Measurements from ENCODE around the gene USP38.
"Not testable (repeated sequence)": the region's sequence is repeated elsewhere in the genome, so short reads cannot be mapped to it uniquely, and the experiment has no call there.

Gene USP38

GRCh38 chr4:143251348-143251747 is 66.6 kb downstream of the USP38 start:
- TF ChIP-seq Cebpa-rat (IDR thresholded peaks at IDR 0.05) = no peak
- Histone ChIP-seq H3K4me1 (no peaks in the 10 kb centered on the region), H3K27ac (no peak overlapping the region), H3K9me3 (replicated peaks in 1 of 11) (no peaks in the 10 kb centered on the region), H4K20me1 (no peaks in the 10 kb centered on the region), H3K9ac (no peak overlapping the region), H3K36me3 (no peaks in the 10 kb centered on the region), H3K27me3 (no peaks in the 10 kb centered on the region), H3K4me2 (no peak overlapping the region), H3K4me3 (no peak overlapping the region)

- no peak for TF ChIP-seq Cebpa-rat (IDR thresholded peaks at IDR 0.05)
- Histone ChIP-seq H3K27ac (no peak overlapping the region), H3K9ac (no peak overlapping the region), H3K4me1 (no peaks in the 10 kb centered on the region), H3K9me3 (replicated peaks in 1 of 11) (no peaks in the 10 kb centered on the region), H4K20me1 (no peaks in the 10 kb centered on the region), H3K4me2 (no peak overlapping the region), H3K27me3 (no peaks in the 10 kb centered on the region), H3K36me3 (no peaks in the 10 kb centered on the region), H3K4me3 (no peak overlapping the region)
Measured at GRCh38 chr4:143251779-143252178, 67.1 kb downstream of the USP38 start.

DNA sequence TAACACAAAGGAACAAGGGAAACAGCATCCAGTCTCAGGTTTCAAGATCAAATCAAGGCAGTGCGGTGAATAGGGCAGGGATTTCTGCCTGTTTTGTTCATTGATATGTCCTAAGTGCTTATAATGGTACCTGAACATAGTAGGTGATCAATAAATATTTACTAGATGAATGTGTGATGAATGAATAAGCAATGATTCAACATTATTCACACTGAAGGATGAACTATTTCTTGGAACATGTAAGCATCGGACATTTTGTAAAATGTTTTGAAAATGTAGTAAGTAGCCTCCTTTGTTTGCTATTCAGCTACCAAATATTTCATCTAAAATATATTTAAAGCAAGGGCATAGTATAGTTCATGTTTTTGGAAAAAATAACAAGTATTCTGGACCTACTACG is 67.8 kb downstream of the USP38 start:
- Histone ChIP-seq H3K36me3 (no peaks in the 10 kb centered on the region), H3K9me3 (replicated peaks in 1 of 11) (no peaks in the 10 kb centered on the region), H3K27me3 (no peaks in the 10 kb centered on the region), H4K20me1 (no peaks in the 10 kb centered on the region), H3K4me3 (no peak overlapping the region), H3K4me2 (no peak overlapping the region), H3K4me1 (no peaks in the 10 kb centered on the region), H3K27ac (no peak overlapping the region), H3K9ac (no peak overlapping the region)
- no peak for TF ChIP-seq Cebpa-rat (IDR thresholded peaks at IDR 0.05)

GRCh38 chr4:143253166-143253565 is 68.4 kb downstream of the USP38 start:
- no peaks in the 10 kb centered on the region for H3K9me3 ChIP-seq (replicated peaks in 1 of 11)
- H4K20me1 ChIP-seq = no peaks in the 10 kb centered on the region
- H3K4me3 ChIP-seq = no peak overlapping the region
- no peak overlapping the region for H3K9ac ChIP-seq
- no peaks in the 10 kb centered on the region for H3K4me1 ChIP-seq
- H3K4me2 ChIP-seq = no peak overlapping the region
- TF ChIP-seq Cebpa-rat (IDR thresholded peaks at IDR 0.05) = no peak
- H3K36me3 ChIP-seq = no peaks in the 10 kb centered on the region
- H3K27ac ChIP-seq = no peak overlapping the region
- H3K27me3 ChIP-seq = no peaks in the 10 kb centered on the region

DNA sequence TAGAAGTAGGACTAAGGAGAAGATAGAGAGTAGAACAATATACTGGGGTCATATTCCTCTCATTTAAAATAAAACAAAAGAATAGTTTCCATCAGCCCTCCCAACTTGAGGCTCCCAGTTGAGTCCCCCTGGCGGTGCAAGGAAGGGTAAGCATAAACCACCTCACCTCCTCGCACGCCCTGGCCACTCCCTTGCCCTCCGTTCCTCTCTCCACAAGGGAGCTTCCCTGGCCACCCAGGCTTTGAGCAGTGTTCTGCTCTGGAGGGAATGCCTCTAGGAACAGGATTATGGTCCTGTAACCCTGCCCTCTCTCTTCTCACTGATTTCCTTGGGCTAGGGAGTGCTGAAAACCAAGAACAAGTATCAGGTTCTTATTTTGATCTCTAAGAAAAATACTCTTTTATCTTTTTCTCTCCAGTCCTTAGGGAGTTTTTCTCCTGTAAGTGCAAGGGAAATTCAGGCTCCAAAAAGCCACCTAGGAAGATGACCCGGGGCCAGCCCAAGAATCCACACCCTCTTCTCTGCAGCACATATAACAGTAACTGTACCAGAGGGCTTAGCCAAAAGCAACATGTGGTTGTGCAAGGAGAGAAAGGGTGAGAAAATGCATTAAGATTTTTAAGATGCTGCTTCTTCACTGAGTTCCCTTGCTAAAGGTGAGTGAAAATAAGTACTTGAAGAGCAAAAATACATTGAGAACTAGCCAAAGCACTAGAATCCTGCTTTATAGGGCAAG is 69.9 kb downstream of the USP38 start:
- H3K4me1 ChIP-seq = no peaks in the 10 kb centered on the region
- H3K4me3 ChIP-seq = no peak overlapping the region
- no peaks in the 10 kb centered on the region for H3K27me3 ChIP-seq
- no peak overlapping the region for H3K27ac ChIP-seq
- no peaks in the 10 kb centered on the region for H3K9me3 ChIP-seq (replicated peaks in 1 of 11)
- no peaks in the 10 kb centered on the region for H4K20me1 ChIP-seq
- TF ChIP-seq Cebpa-rat (IDR thresholded peaks at IDR 0.05) = no peak
- H3K4me2 ChIP-seq = no peak overlapping the region
- H3K36me3 ChIP-seq = no peaks in the 10 kb centered on the region
- H3K9ac ChIP-seq = no peak overlapping the region

DNA sequence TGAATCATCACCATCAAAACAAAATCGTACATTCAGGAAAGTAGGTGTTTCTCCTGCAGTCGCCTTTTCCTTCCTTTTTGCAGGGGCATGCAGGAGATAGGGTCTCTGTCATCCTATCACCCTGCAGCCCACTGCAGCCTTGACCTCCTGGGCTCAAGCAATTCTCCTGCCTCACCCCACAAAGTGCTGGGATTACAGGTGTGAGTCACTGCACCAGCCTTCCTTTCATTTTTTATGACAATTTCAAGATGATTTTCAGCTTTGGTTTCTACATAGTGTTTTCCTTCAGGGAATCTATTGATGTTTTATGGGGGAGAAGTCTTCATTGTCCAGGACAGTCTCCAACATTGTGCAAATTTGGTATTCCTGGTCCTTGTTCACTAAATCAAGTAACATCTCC is 71.7 kb downstream of the USP38 start:
- H3K4me3 ChIP-seq = no peak overlapping the region
- no peak overlapping the region for H3K4me2 ChIP-seq
- no peaks in the 10 kb centered on the region for H3K27me3 ChIP-seq
- H3K9ac ChIP-seq = no peak overlapping the region
- no peaks in the 10 kb centered on the region for H3K4me1 ChIP-seq
- H3K27ac ChIP-seq = no peak overlapping the region
- no peaks in the 10 kb centered on the region for H3K9me3 ChIP-seq (replicated peaks in 1 of 11)
- H3K36me3 ChIP-seq = no peaks in the 10 kb centered on the region
- H4K20me1 ChIP-seq = no peaks in the 10 kb centered on the region
- no peak for TF ChIP-seq Cebpa-rat (IDR thresholded peaks at IDR 0.05)

- no peak overlapping the region for H3K9ac ChIP-seq
- H3K27me3 ChIP-seq = no peaks in the 10 kb centered on the region
- no peak for TF ChIP-seq Cebpa-rat (IDR thresholded peaks at IDR 0.05)
- H3K4me3 ChIP-seq = no peak overlapping the region
- H3K27ac ChIP-seq = no peak overlapping the region
- no peaks in the 10 kb centered on the region for H4K20me1 ChIP-seq
- H3K9me3 ChIP-seq (replicated peaks in 1 of 11) = no peaks in the 10 kb centered on the region
- no peak overlapping the region for H3K4me2 ChIP-seq
- H3K4me1 ChIP-seq = no peaks in the 10 kb centered on the region
- no peaks in the 10 kb centered on the region for H3K36me3 ChIP-seq
Measured at GRCh38 chr4:143257356-143257755, 72.6 kb downstream of the USP38 start.

DNA sequence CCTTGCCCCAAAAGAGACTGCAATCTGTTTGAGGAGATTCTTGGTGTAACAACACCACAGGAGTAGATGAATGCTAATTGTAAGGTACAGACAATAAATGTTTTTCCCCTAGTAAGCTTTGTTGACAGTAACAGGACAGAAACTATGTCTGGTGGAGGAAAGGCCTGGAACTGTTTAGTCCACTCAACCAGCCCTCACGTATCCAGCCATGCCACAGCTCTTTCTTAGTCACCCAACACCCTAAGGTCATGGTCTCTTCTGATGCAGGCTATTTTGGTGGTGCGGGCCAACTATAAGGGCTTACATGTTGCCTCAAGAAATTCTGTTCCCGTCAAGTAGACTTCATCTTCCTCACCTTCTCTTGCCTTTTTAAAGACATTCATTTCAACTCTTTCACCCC is 76.0 kb downstream of the USP38 start:
- Histone ChIP-seq H3K4me2 (no peak overlapping the region), H3K9ac (no peak overlapping the region), H3K9me3 (replicated peaks in 1 of 11) (peaks cover 0 to 19% (median 7%) of the 10 kb centered on the region in 11 experiments; a peak in 14 of 22 replicates), H4K20me1 (no peaks in the 10 kb centered on the region), H3K27ac (no peak overlapping the region), H3K4me1 (no peaks in the 10 kb centered on the region; a peak in 1 of 20 replicates), H3K36me3 (no peaks in the 10 kb centered on the region), H3K4me3 (no peak overlapping the region), H3K27me3 (no peaks in the 10 kb centered on the region)
- no peak for TF ChIP-seq Cebpa-rat (IDR thresholded peaks at IDR 0.05)

- Histone ChIP-seq H3K36me3 (no peaks in the 10 kb centered on the region), H3K9me3 (replicated peaks in 1 of 11) (peaks cover 17 to 40% (median 28%) of the 10 kb centered on the region in 11 experiments), H3K4me3 (no peak overlapping the region), H3K27me3 (no peaks in the 10 kb centered on the region), H3K4me2 (no peak overlapping the region; a peak in 1 of 22 replicates), H3K4me1 (no peaks in the 10 kb centered on the region; a peak in 1 of 20 replicates), H3K27ac (no peak overlapping the region), H3K9ac (no peak overlapping the region), H4K20me1 (no peaks in the 10 kb centered on the region)
- no peak for TF ChIP-seq Cebpa-rat (IDR thresholded peaks at IDR 0.05)
Measured at GRCh38 chr4:143262838-143263237, 78.1 kb downstream of the USP38 start.

GRCh38 chr4:143267690-143268089 is 83.0 kb downstream of the USP38 start:
- H3K36me3 ChIP-seq, H4K20me1 ChIP-seq, H3K4me3 ChIP-seq, H3K27ac ChIP-seq, H3K4me2 ChIP-seq, H3K4me1 ChIP-seq, H3K9ac ChIP-seq, H3K27me3 ChIP-seq: not testable (repeated sequence)
- peaks cover 39 to 66% (median 52%) of the 10 kb centered on the region in 11 experiments for H3K9me3 ChIP-seq (replicated peaks in 1 of 11)
